HG02678 (cell line): ENCODE data around the gene HIRA.
"Not testable (repeated sequence)": the region's sequence is repeated elsewhere in the genome, so short reads cannot be mapped to it uniquely, and the experiment has no call there.

Experiments
- ATAC-seq: cut with Tn5 transposase; IDR thresholded peaks from one replicate; pipeline ENCODE4 v1.9.1; 2021; ENCODE audit warnings: mild to moderate bottlenecking, moderate library complexity; ENCODE audit not compliant: unreplicated experiment

The HIRA gene

DNA sequence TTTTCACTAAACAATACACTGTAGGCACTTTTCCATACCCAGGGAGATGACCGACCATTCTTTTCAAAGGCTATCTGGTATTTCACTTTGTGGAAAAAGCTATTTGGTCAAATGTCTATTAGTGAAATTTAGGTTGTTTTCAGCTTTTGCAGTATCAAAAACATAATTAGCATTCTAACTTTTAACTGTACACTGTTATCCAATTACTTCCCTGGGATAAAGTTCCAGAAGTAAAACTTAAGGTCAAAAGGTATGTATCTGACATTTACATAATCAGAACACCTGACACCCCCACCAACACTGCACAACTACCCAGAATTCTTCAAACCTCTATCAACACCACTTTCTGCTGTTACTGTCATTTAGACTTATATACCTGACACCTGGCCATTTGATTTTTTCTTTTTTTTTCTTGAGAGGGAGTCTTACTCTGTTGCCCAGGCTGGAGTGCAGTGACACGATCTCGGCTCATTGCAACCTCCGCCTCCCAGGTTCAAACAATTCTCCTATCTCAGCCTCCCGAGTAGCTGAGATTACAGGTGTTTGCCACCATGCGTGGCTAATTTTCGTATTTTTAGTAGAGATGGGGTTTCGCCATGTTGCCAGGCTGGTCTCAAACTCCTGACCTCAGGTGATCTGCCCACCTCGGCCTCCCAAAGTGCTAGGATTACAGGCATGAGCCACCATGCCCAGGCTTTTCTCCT, 13.9 kb upstream of the HIRA start:
- not testable (repeated sequence) for ATAC-seq

DNA sequence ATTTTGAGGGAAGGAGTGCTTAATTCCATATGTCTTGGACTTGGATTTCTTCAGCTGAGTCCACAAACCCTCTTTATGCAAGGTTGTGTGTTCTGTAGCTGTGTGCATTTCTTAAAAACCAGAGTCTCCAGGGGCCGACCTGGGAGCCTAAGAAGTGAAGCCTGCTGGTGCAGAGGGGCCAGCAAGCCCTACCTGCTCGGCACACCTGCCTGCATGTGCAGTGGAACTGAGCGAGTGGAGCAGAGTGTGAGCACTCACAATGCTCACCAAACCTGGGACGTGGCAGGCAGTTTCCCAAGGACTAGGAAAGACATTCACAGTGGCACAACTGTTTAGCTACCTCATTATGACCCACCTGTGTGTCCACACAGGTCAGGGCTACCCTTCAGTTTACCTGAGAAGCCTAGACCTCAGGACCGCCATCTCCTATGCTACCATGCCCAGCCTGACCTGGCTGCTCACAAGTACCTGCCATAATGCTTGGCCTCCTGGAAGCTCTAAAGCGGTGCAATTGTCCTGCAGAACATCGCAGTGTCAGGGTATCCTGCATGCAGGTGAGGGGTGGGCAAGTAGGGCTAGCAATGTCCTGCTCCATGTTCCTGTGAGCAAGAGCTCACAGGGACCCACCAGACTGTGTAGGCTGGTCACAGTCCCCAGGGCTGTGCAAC, 12.1 kb upstream of the HIRA start:
- no peak for ATAC-seq

DNA sequence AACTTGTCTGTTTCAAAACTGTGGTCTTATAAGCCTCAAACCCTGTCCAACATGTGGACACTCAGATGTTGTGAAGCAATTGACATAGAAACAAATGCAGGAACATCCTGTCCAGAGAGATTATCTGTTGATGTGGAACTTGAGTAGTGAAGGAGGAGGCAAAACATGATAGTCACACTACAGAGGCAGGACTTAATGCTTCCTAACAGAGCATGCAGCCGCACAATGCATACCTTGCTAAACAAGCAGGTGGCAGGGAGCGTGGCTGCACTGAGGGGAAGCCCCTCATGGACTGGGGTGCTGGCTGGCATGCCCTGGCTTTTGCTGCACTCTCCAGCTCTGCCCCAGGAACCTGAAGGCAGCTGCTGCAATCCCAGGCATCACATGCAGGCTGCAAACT, 10.6 kb upstream of the HIRA start:
- no peak for ATAC-seq

DNA sequence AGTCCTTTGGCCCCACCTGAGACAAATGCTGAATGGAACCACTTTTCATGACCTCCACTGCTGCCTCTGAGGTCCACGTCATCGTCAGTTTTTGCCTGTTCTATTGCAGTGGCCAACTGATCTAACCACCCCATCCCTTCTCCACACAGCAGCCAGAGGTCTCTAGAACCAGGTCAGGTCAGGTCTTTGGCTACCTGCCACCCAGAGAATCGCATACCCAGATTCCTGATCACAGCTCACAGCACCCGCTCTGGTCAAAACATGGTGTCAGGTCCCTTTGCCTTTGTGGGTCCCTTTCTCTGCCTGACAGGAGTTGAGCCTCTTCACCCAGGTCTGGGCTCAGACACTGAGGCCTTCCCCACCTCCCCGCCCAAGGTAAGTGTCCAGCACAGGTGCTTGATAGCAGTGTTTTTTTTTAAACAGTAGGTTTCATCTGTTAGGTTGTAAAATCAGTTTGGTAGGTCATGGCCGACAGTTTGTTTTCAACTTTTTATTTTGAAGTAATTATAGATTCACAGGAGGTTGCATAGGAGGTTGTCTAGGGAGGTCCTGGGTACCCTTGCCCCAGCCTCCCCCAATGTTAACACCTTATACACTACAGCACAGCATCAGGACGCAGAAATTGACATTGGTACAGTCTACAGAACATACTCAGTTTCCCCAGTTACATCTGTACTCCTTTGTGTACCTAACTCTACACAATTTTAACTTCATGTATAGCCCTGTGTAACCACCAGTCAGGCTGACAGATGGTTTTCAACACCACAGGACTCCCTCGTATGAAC, 9.1 kb upstream of the HIRA start:
- no peak for ATAC-seq

DNA sequence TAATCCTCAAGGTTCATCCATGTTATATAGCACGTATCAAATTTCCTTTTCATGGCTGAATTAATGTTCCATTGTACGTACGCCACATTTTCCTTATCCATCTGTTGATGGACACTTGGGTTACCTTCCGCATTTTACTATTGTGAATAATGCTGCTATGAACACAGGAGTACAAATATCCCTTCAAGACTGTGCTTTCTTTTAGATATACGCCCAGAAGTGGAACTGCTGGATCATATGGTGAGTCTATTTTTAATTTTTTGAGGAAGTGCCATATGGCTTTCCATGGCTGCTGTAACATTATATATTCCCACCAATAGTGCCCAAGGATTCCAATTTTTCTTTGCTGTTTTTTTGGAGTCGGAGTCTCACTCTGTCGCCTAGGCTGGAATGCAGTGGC, 6.8 kb upstream of the HIRA start:
- ATAC-seq = no peak

DNA sequence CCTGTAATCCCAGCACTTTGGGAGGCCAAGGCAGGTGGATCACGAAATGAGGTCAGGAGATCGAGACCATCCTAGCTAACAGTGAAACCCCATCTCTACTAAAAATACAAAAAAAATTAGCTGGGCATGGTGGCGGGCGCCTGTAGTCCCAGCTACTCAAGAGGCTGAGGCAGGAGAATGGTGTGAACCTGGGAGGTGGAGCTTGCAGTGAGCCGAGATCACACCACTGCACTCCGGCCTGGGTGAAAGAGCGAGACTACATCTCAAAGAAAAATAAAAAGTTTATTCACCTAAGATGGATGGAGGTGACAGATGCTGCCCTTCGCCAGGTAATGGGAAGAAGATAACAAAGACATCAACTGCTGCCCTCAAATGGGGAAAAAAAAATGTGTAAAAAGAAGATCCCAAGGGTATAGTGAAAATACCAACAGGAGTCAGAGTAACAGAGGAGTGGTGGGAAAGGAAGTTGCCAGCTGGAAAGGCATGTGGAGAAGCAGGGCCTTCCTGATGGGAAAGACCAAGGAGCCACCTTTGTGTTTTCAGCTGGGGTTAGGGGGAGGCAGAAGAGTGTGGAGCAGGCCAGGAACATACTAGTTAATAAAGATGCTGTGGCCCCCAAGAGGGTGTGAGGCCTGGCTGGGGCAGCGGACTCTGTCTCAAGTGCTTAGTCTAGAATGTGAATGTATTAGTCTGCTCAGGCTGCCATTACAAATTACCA, 5.1 kb upstream of the HIRA start:
- not testable (repeated sequence) for ATAC-seq

DNA sequence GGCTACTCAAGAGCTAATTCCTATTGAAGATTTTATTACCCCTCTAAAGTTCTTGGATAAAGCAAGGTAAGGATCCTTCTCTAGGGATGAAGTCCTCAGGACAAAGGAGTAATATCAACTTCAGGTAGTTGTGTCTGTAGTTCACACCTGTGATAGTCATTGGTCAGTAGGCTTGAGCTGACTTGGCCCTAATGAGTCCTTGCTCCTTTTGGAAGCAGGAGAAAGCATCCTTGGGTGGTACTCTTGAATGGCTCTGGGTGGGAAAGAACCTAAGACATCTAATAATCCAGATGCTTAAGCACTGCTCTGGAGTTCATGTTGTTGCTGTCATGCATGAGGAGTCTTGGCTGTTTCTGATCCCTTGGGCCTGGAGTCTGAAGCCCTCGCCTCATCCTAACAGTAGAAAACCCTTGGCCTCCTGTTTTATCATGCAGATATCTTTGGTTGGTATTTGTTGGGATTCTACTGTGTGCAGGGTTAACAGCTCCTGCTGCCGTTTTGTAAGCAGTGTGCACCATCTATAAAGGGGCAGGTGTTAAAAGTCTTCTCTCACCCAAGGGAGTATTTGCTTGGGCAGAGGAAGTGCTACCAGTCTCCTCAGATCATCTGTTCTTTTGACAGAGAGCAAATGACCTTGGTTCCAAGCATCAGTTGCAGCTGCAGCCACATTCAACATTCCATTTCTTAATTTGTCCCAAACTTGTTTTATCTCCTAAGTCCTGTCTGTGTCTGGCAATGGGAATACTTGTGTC, 3.5 kb upstream of the HIRA start:
- ATAC-seq = no peak

DNA sequence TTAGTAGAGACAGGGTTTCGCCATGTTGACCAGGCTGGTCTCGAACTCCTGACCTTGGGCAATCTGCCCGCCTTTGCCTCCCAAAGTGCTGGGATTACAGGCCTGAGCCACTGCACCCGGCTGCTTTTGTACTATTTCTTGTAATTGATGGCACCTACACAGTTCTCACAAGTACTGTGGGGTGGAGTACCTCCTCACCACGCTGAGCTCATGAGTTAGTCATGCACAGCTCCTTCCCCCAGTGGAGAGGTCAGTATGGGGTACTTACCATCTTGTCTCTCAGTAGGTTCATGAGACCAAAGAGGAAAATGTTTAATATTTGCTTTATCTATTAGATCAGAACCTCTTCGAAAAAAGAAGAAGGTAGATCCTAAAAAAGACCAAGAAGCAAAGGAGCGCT, 2.9 kb upstream of the HIRA start:
- ATAC-seq = no peak

DNA sequence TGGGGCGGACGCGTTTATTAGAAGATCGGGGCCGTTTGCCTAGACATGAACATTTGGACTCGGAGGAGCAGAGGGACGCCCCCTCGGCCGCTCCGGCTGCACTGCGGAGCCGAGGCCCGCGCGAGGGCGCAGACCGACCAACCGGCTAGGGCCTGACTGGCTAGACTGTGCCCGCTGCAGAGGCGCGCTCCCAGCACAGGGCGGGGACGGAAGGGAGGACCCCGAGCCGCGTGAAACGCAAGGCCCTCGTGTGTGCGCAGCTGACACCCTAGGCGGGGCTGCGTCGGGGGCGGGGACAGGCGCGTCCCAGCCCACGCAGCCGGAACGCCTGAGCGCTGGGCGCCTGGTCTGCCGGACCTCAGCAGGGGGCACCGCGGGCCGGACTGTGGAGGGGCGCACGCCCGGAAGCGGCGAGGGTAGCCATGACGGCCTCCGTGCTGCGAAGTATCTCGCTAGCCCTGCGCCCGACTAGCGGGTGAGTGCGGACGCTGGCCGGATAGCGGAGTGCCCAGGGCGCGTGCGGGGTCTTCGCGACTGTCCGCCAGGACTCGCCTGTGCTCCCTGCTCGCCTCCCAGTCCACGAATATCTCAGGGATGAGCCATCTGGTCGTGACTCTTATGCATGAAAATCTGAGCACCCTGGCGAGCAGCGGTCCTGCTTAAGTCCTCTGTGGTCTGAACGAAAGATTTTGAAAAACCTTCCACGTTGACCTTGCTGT, 759 bp upstream of the HIRA start, which contains the start of gene MRPL40:
TSS of gene MRPL40 (plus strand) at position 413 of the 719 bp plus-strand sequence. CDS start at position 423, 10 bp downstream.
- ATAC-seq = peak; percentile 76

DNA sequence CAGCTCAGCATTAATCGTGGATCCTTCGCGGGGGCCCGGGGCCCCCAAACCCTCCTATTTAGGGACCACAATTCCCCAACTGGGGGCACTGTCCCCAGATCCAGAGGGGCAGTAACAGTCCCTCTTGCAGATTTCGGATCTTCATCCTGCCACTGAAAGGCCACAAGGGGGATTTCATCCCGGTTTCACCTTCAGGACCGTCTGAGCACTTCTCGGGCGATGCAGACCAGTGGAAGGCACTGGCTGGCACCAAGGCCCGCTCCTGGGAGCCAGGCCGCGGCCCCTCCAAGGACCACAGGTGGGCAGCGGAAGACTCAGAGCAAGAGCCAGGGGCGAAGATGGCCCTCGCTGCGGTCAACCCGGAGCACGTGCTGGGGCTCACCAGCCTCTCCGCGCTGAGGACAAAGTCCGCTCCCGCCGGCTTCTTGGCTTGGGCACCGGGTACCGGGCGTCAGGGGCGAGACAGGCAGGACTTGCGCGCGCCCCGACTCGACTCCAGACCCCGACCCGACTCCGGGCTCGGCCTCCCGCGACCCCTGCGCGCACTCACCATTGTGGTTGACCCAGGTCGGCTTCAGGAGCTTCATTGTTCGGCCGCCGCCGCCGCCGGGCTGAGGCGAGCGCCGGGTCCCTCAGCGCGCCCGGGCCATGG, 517 bp downstream of the HIRA start:
- peak; percentile 3 for ATAC-seq

DNA sequence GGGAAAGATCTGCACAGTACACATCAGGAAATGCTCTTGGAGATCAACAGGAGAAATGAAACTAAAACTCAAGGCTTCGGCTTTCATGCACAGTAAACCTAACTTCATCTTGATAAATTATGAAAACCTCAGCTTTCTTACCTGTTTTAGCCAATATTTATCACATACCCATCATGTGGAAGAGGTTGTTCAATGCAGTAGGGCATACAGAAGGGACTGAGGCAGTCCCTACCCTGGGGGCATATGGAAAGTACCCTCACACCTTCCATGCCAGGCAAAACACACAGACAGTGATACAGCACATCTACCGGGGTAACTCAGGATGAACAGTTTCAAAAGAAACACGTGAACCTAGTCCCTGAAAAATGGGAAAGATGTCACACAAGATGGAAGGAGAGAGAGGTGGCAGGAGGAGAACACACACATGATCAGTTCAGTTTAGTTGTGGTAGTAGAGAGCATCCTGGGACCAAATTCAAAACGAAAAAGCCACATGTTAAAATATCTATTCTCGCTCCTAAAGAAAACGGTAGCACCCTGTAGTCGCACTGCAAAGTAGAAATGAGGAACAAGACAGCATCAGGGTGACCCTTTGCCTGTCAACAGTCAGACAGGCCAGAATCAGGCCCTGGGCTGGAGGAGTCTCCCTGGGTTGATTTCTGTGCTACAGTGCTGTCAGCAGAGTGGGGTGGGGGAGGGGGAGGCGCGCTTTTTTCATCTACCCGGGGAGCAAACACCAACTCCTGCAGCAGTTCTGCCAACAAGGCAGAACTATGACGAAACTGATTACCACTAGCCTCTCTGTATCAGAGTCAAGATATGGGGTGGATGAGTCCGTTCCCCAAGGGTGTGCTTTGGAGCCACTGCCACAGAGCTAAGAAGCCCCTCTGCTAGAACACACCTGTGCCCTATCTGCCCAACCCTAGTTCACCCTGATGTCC, 1.3 kb downstream of the HIRA start:
- no peak for ATAC-seq

DNA sequence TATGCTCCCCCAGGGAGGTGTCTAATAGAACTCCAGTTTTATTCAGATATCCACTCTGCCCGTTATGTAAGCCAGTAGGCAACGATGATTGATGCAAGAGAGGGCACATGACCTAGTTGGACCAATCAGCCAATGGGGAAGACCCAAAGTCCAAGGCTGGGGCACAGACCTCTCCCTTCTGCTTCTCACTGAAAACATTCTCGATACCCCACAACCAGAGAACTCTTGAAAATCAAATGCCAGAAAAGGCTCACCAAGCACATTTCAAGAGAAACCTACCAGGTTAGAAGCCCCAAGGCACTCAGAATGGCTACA, 7.4 kb downstream of the HIRA start:
- no peak for ATAC-seq

DNA sequence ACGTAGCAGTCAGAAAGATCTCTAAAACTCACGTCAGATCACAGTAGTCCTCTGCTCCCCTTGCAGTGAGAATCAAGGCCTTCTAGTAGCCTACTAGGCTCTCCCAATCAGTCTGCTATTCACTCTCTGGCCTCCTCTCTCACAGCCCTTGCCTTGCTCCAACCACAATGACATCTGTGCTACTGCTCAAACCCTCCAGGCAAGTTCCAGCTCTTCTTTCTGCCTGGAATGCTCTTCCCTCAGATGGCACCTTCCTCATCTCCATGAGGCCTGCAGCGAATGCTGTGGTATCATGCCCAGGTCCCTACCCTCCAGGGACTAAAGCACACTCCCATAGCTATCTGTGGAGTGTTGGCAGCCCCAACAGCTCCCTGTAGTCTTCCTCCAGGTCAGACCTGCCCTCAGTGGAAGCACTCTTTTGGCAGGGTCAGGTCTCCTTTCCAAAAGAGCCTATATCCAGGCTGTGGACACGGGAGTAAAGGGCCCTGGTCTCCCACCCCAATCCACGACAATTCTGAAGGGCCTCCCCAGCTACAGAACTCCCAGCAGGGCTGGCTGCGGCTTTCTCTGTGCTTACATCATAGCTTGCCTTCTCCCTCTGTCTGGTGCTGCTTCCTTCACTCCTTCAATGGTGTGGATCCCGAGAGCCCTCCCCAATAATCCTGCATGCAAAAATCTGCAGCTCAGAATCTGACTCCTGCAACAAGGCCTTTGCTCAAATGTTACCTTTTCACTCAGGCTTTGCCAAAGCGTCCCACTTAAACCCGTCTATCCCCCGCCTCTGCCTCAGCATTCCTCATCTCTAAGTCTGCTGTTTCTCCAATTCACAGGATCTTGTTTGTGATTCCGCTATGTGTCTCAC, 8.9 kb downstream of the HIRA start:
- ATAC-seq = no peak

DNA sequence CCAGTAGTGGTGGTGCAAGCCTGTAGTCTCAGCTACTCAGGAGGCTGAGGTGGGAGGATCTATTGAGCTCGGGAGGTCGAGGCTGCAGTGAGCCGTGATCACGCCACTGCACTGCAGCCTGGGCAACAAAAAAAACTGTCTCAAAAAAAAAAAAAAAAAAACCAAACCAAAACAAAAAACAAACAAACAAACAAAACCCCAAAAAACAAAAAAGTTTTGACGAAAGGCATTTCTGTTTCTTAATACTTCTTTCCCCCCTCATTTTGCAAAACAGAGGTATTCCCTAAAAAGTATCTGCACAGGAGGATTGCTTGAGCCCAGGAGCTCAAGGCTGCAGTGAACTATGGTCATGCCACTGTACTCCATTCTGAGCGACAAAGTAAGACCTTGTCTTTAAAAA, 11.2 kb downstream of the HIRA start:
- no peak for ATAC-seq

DNA sequence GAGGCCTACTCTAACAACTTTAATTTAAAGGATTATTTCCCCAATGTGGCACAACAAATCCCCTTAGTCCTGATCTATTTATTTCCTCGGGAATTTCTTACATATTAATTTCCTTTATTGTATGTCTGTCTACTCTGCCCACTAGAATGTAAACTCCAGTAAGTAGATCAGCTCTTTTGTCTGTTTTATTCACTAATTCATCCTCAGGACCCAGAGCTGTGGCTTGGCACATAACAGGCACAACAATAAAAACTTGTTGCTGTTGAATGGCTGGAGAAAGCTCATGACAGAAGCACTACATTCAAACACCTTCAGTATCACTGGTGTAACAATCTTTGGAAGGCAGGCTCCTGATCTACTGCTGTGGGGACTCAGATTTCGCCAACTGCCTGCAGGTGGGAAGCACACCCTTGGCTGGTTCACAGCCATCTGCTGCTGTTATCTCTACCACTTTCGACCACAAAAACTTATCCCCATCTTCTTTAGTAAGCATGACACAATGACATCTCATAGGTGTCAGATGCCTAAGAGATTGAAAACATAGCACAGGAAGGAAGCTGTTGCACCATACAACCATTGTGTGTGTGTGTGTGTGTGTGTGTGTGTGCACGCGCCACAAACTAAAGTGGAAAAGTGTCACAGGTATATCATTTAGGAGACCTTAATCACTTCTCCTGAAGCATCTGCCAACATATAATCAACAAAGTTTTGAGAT, 11.9 kb downstream of the HIRA start:
- peak; percentile 51 for ATAC-seq

DNA sequence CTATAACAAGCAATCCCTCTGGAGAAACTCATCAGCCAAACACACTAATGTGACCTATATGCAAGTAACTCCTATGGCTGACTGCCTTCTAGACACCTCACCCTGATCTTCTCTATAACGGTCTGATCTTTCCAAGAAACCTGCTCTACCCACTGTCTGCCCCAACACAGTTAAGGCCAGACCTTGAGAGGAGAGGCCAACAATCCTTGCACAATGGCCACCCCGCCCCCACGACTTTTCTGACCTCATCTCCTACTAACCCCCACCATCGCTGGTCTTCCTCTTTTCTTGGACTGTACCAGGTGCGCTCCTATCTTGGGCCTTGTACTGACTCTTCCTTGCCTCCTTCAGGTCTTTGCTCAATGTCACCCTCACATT, 12.5 kb downstream of the HIRA start:
- ATAC-seq = no peak

DNA sequence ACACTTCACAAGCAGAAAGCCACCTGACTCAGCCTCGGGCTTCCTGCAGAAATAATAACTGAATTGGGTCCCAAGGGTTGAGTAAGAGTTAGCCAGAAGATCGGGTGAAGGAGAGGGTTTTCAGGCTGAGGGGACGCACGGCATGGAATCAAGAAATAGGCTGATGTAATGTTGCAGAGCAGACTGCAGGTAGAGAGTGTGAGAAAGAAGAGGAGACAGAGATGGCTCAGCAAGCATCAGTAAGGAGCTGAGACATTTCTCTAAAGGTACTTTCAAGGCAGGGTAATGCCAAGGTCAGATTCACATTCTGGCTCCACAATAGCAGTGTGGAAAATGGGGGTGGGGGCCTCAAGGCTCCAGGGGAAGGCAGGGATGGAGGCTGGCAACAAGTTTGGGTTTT, 18.6 kb downstream of the HIRA start:
- ATAC-seq = no peak
